ENCODE results near the gene TACSTD2. TPM values are rescaled to one million over a fixed set of nuclear protein-coding genes. Genes with fewer than 3 reads are reported as not detected.

The TACSTD2 gene
- total and polyA plus RNA-seq, 2 of the 13 experiments (the other 11 are each of a cell fraction or from before 2014, with no cell fraction given) = not detected

DNA sequence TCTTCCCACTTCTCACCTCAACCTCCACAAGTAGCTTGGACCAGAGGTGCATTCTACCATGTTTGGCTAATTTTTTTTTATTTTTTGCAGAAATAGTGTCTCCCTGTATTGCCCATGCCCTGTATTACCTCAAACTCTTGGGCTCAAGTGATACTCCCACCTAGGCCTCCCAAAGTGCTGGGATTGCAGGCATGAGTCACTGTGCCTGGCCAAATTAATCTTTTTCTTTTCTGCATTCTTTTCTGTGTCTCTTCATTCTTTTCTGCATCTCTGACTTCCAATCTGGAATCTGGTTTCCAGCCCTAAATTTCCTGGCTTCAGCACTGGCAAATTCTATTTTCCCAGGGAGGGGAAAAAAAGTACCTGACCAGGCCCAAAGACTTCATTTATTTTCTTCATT is 31.2 kb upstream of the TACSTD2 start:
- peaks cover 0 to 1% of the 10 kb centered on the region in 2 experiments; a peak in 1 of 5 replicates for H3K27me3 ChIP-seq (ENCODE audit: control insufficient read depth in 1 of 2, insufficient read depth in 2 of 2, low read length in 2 of 2)
- CTCF ChIA-PET (ENCODE audit: low intra/inter-chr PET ratio, low total read pairs) = no interaction called here

More for the DNA sequence above, 31.2 kb upstream of the TACSTD2 start:
- no peak overlapping the region for H3K4me3 ChIP-seq (replicated peaks in 1 of 3; ENCODE audit: insufficient read depth in 1 of 3, low read depth in 2 of 3, low read length in 3 of 3)
- intact Hi-C loops (cut with micrococcal nuclease; ENCODE audit: unreplicated experiment) (no loop called here), in situ Hi-C loops (cut with HindIII; ENCODE audit: extremely low pct_ligation_motif_present, low pct_unique_long_range_greater_than_20kb) (no loop called here)
- no TSS peak for BruUV-seq (replicated peaks)
- no peak for DNase-seq (ENCODE audit: low spot score)
- no peak overlapping the region for H3K9ac ChIP-seq (ENCODE audit: insufficient read depth, low read depth, low read length)
- no peaks in the 10 kb centered on the region for H4K20me1 ChIP-seq (ENCODE audit: insufficient read depth, low read length)
- H3K4me2 ChIP-seq (ENCODE audit: low read depth, low read length) = no peak overlapping the region
- no peak overlapping the region for H2AFZ ChIP-seq (ENCODE audit: low read length)
- H3K4me1 ChIP-seq (ENCODE audit: insufficient read depth, low read length) = no peaks in the 10 kb centered on the region
- POLR2A ChIA-PET = no interaction called here
- no peak for FAIRE-seq
- TF ChIP-seq ARHGAP35 (CRISPR knock-in tag; IDR thresholded peaks at IDR 0.05; ENCODE audit: borderline replicate concordance) = no peak
- TF ChIP-seq NFE2L2 (IDR thresholded peaks at IDR 0.05; ENCODE audit: low read length) = no peak
- TF ChIP-seq TGIF2 (CRISPR knock-in tag; IDR thresholded peaks at IDR 0.05) = no peak
- no peak for TF ChIP-seq ZNF660 (CRISPR knock-in tag; IDR thresholded peaks at IDR 0.05; ENCODE audit: borderline replicate concordance, low read depth)
- no peak for TF ChIP-seq RCOR2 (CRISPR knock-in tag; IDR thresholded peaks at IDR 0.05)
- no peak for TF ChIP-seq ZNF616 (CRISPR knock-in tag; IDR thresholded peaks at IDR 0.05; ENCODE audit: low read depth)
- TF ChIP-seq, protein P1, sequence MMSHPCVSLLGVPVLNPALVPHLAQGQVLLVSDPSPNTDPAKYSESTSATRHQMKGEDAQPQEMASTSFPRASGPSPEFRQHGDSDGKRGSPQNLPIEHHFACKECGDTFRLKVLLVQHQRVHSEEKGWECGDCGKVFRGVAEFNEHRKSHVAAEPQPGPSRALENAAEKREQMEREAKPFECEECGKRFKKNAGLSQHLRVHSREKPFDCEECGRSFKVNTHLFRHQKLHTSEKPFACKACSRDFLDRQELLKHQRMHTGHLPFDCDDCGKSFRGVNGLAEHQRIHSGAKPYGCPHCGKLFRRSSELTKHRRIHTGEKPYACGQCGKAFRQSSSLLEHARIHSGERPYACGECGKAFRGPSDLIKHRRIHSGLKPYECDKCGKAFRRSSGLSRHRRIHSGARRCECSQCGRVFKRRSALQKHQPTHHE (CRISPR knock-in tag; IDR thresholded peaks at IDR 0.05; ENCODE audit: borderline replicate concordance) = no peak
- no peak for TF ChIP-seq PHF5A (CRISPR knock-in tag; IDR thresholded peaks at IDR 0.05; ENCODE audit: low read depth, unreplicated experiment)
- TF ChIP-seq, protein P2, sequence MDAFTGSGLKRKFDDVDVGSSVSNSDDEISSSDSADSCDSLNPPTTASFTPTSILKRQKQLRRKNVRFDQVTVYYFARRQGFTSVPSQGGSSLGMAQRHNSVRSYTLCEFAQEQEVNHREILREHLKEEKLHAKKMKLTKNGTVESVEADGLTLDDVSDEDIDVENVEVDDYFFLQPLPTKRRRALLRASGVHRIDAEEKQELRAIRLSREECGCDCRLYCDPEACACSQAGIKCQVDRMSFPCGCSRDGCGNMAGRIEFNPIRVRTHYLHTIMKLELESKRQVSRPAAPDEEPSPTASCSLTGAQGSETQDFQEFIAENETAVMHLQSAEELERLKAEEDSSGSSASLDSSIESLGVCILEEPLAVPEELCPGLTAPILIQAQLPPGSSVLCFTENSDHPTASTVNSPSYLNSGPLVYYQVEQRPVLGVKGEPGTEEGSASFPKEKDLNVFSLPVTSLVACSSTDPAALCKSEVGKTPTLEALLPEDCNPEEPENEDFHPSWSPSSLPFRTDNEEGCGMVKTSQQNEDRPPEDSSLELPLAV (CRISPR knock-in tag; conservative IDR thresholded peaks at IDR 0.05; ENCODE audit: low read depth) = no peak
- no peak overlapping the region for H3K27ac ChIP-seq (ENCODE audit: extremely low read length, insufficient read depth, low read length)
- H3K36me3 ChIP-seq (replicated peaks in 1 of 2; ENCODE audit: control insufficient read depth in 1 of 2, insufficient read depth in 2 of 2, low read length in 2 of 2) = no peaks in the 10 kb centered on the region
- H3K79me2 ChIP-seq (ENCODE audit: insufficient read depth, low read length) = no peaks in the 10 kb centered on the region
- ATAC-seq = no peak
- peaks cover 7% of the 10 kb centered on the region; the same call in 1 of the 2 replicates for H3K9me3 ChIP-seq (ENCODE audit: low read length)

All from HepG2 (cell line).